ENCODE data around the gene TRAF7.

The TRAF7 gene

DNA sequence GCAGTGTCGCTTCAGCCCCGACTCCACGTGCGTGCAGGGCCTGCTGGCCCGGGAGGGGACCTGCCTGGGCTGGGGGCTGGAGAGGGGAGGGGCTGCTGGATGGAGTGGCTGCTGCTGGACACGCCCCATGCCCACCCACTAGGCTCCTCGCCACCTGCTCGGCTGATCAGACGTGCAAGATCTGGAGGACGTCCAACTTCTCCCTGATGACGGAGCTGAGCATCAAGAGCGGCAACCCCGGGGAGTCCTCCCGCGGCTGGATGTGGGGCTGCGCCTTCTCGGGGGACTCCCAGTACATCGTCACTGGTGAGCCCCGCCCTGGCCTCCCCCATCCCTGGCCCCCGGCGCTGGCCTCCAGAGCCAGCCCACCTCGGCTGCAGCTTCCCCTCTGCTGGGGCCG is 52.7 kb downstream of the TRAF7 start:
- H3K4me3 ChIP-seq (ENCODE audit: low read depth, low read length): no peak overlapping the region
- TF ChIP-seq CTCF (IDR thresholded peaks at IDR 0.05; ENCODE audit: low read depth, low read length): no peak

GRCh38 chr16:2208772-2209171 is 53.2 kb downstream of the TRAF7 start:
- TF ChIP-seq CTCF (IDR thresholded peaks at IDR 0.05; ENCODE audit: low read depth, low read length): no peak
- no peak overlapping the region for H3K4me3 ChIP-seq (ENCODE audit: low read depth, low read length)

DNA sequence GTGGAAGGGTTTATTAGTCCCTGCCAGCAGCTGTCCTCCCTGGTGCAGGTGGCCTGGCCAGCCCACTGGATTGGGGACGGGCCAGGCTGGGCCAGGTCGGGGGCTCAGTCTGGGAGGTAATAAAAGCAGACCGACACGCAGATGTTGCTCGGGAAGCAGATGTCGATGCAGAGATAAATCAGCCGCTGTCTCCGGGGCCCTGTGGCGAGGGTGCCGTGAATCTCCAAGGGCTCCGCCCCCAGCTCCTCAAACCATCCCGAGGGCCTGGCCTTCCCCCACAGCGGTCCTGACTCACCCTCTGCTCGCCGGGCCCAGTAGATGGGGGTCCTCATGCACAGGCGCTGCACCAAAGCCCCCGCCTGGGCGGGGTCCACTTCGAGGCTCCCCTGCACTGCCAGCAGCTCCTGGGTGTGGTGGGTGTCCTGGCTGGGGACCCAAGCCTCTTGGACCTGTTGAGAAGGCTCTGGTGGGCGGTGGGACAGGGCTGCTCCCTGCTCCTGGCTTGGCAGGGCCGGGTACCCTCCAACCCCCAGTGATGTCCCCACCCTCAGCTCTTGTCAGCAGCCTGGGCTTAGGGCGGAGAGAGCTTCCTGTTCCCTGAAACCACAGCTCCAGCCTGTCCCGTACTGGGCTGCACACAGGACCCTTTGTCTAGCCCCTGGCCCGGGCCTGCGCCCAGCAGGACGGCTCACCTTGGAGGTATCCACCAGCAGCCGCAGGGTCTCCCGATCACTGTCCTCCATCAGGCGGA is 53.9 kb downstream of the TRAF7 start:
- no peak overlapping the region for H3K4me3 ChIP-seq (ENCODE audit: low read depth, low read length)
- no peak for TF ChIP-seq CTCF (IDR thresholded peaks at IDR 0.05; ENCODE audit: low read depth, low read length)

- H3K4me3 ChIP-seq (ENCODE audit: low read depth, low read length): no peak overlapping the region
- no peak for TF ChIP-seq CTCF (IDR thresholded peaks at IDR 0.05; ENCODE audit: low read depth, low read length)
Observed at GRCh38 chr16:2210009-2210332, 54.4 kb downstream of the TRAF7 start.

- no peak for TF ChIP-seq CTCF (IDR thresholded peaks at IDR 0.05; ENCODE audit: low read depth, low read length)
- H3K4me3 ChIP-seq (ENCODE audit: low read depth, low read length): no peak within 1 kb of the TSS
Observed at GRCh38 chr16:2210386-2211365, 55.1 kb downstream of the TRAF7 start, which contains the start of gene BRICD5. BRICD5 (minus strand) TSS chr16:2210863; CDS start chr16:2210833, 30 bp downstream.

DNA sequence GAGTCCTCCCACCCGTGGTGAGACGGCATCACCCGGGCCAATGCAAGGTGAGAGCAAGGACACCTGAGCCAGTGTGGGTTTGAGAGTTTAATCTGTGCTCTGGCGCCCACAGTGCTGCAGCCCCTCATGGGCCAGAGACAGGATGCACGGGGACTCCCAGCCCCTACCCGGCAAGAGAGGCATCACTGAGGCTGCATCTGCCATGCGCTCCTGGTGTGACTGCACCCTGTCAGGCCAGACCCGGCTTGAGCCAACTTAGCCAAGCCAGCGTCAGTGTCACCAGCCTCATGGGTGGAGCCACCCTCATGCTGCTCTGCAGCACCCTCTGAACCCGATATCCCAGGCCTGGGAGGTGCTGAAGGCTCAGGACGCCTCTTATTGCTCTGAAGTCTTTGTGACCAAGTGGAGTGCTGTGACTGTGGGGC is 56.4 kb downstream of the TRAF7 start:
- TF ChIP-seq CTCF (IDR thresholded peaks at IDR 0.05; ENCODE audit: low read depth, low read length): no peak
- H3K4me3 ChIP-seq (ENCODE audit: low read depth, low read length): no peak overlapping the region

Data from WI38 (cell line).